Measurements from ENCODE around the gene CSTF2.
A peak's percentile ranks its signal among the peaks of the same experiment; 100 is the strongest.
"Not testable (repeated sequence)": the region's sequence is repeated elsewhere in the genome, so short reads cannot be mapped to it uniquely, and the experiment has no call there.

Gene CSTF2, protein sequence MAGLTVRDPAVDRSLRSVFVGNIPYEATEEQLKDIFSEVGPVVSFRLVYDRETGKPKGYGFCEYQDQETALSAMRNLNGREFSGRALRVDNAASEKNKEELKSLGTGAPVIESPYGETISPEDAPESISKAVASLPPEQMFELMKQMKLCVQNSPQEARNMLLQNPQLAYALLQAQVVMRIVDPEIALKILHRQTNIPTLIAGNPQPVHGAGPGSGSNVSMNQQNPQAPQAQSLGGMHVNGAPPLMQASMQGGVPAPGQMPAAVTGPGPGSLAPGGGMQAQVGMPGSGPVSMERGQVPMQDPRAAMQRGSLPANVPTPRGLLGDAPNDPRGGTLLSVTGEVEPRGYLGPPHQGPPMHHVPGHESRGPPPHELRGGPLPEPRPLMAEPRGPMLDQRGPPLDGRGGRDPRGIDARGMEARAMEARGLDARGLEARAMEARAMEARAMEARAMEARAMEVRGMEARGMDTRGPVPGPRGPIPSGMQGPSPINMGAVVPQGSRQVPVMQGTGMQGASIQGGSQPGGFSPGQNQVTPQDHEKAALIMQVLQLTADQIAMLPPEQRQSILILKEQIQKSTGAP

DNA sequence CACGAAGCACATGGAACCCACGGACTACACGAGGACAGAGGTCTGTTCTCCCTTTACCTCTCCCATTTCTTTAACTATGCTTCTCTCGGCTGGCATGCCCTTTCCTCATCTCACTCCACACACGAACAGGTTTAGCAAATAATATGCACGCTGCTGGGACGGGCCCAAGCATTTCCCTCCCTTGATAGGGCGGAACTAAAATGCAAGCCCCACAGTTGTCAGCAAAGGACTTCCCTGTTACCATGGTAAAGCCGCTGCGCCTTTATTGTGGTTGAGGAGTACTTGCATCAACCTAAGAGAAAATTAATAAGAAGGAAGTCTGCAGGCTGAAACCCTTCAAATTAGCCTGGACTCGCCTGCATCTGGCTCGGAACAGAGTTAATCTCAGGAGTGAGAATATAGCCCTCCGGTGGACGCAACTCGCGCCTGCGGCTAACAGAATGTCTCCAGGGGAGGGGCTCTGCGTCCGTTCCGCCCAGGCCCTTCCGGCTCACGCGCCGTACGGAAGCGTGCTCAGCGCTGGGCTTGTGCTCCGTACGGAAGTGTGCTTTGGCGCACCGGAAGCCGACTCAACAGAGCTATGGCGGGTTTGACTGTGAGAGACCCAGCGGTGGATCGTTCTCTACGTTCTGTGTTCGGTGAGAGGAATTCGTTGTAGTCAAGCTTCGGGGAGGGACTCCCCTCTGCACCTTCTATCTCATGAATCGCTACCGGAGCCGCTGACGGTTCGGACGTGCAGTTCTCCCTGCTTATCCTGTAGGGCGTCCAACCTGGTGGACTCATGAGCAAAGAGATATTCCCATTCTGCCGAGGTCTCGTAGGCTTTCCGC is at the start of gene CSTF2:
TSS of gene CSTF2 (plus strand) at position 555 of the 830 bp plus-strand sequence. CDS start at position 581, 26 bp downstream.
- DNase-seq (ENCODE audit: low read depth): peak; percentile 65

- not testable (repeated sequence) for DNase-seq (ENCODE audit: low read depth)
Observed at GRCh38 chrX:100796371-100796770, 23.8 kb upstream of the CSTF2 start.

- DNase-seq (ENCODE audit: low read depth): no peak
Observed at GRCh38 chrX:100797359-100797758, 22.8 kb upstream of the CSTF2 start.

DNA sequence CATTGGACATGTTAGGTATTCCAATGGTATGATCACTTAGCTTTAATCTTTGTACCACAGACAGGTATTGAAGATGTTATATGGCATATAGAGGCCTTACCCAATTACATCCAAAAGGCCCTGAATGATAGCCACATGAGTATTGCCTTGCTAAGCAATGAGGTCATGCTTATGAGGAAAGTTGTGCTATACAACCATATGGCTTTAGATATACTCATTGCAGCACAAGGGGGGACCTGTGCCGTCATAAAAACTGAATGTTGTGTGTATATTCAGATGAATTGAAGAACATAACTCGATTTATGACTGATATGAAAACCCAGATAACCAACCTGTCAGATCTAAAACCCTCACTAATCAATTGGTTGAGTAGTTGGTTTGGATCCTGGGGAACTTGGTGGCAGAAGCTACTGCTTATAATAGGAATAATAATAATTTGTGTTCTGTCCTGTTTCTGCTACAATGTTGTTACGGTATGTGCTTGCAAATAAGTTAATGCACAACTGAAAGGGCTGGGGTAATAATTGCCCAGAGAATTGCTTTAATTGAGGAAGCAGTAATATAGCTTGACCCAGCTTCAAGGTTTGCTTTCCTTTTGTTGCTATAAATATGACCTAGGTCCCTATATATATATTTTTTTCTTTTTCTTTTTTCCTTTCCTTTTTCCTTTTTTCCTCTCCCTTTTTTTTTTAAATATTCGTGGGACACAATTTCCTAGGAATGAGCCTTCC is 21.5 kb upstream of the CSTF2 start:
- no peak for DNase-seq (ENCODE audit: low read depth)

DNA sequence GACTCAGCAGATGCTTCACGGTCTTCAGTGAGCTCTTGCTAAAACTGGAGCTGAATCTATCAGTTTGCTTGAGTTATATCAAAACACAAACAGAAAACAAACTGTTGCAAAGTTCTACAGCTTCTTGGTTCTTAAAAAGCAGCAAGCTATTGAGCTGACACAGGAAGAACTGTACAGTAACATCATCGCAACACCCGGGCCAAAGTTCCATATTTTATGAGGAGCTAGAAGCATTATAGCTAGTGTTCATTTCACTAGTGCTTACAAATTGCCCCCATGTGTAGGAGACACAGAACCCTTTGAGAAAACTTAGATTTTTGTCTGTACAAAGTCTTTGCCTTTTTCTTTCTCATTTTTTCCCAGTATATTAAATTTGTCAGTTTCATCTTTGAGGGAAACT is 17.3 kb upstream of the CSTF2 start:
- DNase-seq (ENCODE audit: low read depth): no peak

DNA sequence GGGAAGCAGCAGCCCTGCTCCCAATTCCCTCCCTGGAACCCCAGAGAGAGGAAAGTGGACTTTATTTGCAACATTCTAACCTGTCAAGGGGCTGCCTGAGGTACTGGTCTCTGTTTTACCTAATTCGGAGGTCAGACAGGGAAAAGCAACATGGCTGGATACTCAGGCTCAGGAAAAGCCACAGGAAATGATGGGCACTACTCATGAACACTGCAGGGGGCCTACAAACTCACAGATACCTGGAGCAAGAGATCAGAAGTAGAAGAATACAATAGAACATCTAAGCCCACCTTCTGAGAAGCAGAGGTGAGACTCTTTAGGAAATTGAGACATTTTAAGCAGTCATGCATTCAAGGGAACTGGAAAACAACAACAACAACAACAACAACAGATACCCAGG is 15.4 kb upstream of the CSTF2 start:
- no peak for DNase-seq (ENCODE audit: low read depth)

DNA sequence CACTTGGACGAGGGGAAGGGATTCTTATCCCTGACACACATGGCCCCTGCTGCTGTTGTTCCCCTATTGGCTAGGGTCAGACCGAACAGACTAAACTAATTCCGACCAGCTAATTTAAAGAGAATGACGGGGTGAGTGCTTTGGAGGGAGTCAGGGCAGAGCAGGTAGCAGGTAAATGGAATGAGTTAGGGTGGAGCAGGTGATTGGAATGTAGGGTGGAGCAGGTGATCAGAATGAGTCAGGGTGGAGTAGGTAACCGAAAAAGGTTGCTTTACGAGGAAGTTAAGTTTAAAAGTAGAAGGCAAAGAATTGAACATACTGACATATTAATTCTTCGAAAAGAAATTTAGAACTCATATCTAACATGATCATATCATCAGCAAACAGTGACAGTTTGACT is 11.9 kb upstream of the CSTF2 start:
- DNase-seq (ENCODE audit: low read depth): not testable (repeated sequence)

GRCh38 chrX:100812216-100813158 is 7.7 kb upstream of the CSTF2 start:
- no peak for DNase-seq (ENCODE audit: low read depth)

GRCh38 chrX:100817340-100817739 is 2.9 kb upstream of the CSTF2 start:
- DNase-seq (ENCODE audit: low read depth): no peak

GRCh38 chrX:100819534-100819836 is 706 bp upstream of the CSTF2 start:
- no peak for DNase-seq (ENCODE audit: low read depth)

DNA sequence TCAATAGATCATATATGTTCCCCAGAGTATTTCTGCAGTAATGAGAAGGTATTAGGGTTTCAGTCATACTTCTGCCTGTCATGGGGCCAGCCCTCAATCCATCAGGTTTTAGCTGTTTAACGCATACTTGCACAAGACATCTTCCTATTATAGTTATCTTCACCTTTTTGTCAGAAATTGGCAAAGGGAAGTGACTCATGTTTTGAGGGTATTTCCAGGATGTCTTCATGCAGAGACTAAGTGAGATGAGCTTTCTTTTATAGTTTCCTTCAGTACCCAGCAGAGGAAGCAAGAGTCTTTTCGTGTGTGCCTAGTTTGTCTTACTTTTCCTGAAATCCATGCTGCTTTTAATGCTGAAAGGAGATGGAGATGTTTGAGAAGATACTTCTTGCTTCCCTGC is 9.5 kb downstream of the CSTF2 start:
- DNase-seq (ENCODE audit: low read depth): no peak

DNA sequence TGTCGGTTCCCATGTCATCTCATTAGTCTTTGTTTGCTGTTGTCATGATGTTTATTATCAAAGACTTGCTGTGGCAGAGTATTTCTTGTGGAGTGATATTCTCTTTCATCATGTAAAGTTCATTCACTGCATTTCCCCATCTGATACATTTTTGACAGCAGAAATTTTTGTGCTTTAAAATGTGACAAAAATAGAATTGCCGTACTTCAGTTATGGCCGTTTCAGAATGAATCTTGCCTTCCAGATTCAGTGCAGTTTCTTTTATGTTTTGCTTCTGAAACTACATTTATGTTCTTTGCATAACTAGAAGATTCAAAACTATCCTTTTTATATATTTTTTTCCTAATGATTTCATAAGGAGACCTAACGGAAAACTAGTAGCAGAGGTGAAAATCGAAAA is 10.0 kb downstream of the CSTF2 start:
- no peak for DNase-seq (ENCODE audit: low read depth)

DNA sequence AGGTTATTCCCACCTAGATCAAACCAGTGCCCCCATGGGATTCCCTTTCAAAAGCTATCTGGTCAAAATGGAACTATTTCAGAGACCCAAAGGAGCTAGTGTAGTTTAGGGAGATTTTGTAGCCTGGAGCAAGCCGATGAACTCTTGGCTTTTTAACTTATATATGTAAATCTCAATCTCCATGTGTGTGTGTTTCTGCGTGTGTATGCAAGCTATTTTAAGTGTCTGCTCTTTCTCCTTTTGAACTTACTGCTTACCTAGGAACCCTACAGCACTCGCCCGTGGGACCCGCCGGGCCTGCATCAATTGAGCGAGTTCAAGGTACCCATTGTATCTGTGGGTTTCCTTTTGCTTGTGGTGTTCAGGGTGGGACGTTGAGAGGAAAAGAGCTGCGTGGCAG is 10.4 kb downstream of the CSTF2 start:
- DNase-seq (ENCODE audit: low read depth): no peak

GRCh38 chrX:100831219-100831946 is 11.2 kb downstream of the CSTF2 start:
- DNase-seq (ENCODE audit: low read depth): no peak

GRCh38 chrX:100850317-100850716 is 30.1 kb downstream of the CSTF2 start:
- no peak for DNase-seq (ENCODE audit: low read depth)

DNA sequence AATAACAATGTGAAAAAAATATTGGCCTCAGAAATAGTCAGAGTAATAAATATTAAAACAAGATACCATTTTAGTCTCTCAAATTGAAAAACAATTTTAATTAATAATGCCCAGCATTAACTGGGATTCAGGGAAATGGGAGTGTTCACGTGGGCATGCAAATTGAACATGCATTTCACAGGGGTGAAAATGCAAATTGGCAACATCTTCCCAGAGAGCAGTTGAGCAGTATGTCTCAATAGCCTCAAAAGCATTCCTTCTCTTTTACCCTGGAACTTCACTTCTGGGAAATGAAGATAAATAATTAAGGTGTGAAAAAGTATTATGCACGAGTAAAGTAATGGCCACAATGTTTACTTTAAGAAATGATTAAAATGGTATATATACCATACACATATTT is 32.6 kb downstream of the CSTF2 start:
- DNase-seq (ENCODE audit: low read depth): no peak

- DNase-seq (ENCODE audit: low read depth): no peak
Observed at GRCh38 chrX:100863326-100863864, 43.2 kb downstream of the CSTF2 start.

GRCh38 chrX:100864657-100865391 is 44.6 kb downstream of the CSTF2 start:
- no peak for DNase-seq (ENCODE audit: low read depth)

- no peak for DNase-seq (ENCODE audit: low read depth)
Observed at GRCh38 chrX:100868273-100868672, 48.1 kb downstream of the CSTF2 start.

DNA sequence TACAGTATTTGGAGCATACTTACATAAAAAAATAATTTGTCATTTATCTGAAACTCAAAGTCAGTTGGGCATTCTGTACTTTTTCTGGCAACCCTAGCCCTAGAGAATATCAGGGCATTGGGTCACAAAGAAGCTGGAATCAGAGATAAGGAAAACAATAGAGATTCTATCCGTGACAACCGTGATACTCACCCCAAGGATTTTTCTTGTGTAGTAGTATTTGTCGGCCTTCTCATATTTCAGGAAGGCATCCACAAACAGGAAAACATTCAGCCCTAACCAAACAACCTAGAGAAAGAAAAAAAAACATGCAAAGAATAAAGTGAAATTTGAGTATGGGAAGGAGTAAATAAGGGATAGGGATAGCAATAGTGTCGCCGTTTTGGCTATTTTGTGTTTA is 50.3 kb downstream of the CSTF2 start:
- no peak for DNase-seq (ENCODE audit: low read depth)
